Suprapubic skin (tissue), 3 donors: ENCODE results near the gene ATP11B.

Experiments
- EP300 ChIP-seq: sonication (generic); formaldehyde crosslinking; IDR thresholded peaks from one replicate; pipeline ENCODE4 v1.6.1; 2017; ENCODE audit warnings: antibody characterized with exemption
- POLR2A ChIP-seq, 2 donors: fragments of 450-650 bp; IDR thresholded peaks; one replicate each; pipeline ENCODE4 v1.6.1; 2017; ENCODE audit warnings: antibody characterized with exemption in 2 of 2, mild to moderate bottlenecking in 2 of 2, moderate library complexity in 2 of 2
- TF ChIP-seq, protein P1 (sequence below), 2 donors: fragments of 200-600 bp in 1 of 2; fragments of 450-650 bp in 1 of 2; sonication (generic) in 1 of 2; IDR thresholded peaks; one replicate each; pipeline ENCODE4 v1.5.1; 2016 to 2019; ENCODE audit warnings: antibody characterized with exemption in 2 of 2, mild to moderate bottlenecking in 1 of 2, moderate library complexity in 1 of 2

DNA sequence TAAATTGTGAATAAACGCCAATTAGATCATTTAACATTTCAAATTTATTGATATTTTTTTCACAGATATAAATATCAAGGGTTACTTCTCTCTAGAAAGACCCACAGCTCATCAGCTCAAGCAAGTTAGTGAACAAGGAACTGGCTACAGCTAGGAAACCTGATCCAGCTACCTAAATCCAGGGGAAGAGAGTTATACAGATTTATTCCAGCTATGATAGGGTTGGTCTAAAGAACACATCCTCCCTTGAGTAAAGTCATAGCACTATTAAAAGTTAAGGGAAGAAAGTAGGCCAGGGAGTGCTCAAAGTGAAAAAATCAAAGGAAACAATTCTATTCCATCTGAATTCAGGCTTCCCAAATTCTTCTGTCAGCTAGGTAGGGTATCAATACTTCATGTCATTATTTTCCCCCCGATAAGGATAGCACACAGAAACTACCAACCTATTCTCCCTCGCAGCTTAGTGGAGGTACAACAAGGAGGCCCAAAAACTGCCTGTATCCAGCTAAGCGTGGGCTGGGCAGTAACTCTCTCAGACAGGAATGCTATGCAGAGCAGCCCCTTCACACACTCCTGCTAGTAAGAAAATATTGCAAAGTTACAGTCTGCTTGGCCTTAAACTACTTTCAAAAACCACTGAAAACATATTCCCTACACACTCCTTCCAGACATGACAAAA is 143.1 kb downstream of the ATP11B start:
- TF ChIP-seq, protein P1, sequence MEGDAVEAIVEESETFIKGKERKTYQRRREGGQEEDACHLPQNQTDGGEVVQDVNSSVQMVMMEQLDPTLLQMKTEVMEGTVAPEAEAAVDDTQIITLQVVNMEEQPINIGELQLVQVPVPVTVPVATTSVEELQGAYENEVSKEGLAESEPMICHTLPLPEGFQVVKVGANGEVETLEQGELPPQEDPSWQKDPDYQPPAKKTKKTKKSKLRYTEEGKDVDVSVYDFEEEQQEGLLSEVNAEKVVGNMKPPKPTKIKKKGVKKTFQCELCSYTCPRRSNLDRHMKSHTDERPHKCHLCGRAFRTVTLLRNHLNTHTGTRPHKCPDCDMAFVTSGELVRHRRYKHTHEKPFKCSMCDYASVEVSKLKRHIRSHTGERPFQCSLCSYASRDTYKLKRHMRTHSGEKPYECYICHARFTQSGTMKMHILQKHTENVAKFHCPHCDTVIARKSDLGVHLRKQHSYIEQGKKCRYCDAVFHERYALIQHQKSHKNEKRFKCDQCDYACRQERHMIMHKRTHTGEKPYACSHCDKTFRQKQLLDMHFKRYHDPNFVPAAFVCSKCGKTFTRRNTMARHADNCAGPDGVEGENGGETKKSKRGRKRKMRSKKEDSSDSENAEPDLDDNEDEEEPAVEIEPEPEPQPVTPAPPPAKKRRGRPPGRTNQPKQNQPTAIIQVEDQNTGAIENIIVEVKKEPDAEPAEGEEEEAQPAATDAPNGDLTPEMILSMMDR (IDR thresholded peaks at IDR 0.05) = no peak
- TF ChIP-seq POLR2A (IDR thresholded peaks at IDR 0.05) (no peak), EP300 (no peak)
